Measurements from ENCODE around the gene TNFRSF13B.
"Not testable (repeated sequence)": the region's sequence is repeated elsewhere in the genome, so short reads cannot be mapped to it uniquely, and the experiment has no call there.

Gene TNFRSF13B

DNA sequence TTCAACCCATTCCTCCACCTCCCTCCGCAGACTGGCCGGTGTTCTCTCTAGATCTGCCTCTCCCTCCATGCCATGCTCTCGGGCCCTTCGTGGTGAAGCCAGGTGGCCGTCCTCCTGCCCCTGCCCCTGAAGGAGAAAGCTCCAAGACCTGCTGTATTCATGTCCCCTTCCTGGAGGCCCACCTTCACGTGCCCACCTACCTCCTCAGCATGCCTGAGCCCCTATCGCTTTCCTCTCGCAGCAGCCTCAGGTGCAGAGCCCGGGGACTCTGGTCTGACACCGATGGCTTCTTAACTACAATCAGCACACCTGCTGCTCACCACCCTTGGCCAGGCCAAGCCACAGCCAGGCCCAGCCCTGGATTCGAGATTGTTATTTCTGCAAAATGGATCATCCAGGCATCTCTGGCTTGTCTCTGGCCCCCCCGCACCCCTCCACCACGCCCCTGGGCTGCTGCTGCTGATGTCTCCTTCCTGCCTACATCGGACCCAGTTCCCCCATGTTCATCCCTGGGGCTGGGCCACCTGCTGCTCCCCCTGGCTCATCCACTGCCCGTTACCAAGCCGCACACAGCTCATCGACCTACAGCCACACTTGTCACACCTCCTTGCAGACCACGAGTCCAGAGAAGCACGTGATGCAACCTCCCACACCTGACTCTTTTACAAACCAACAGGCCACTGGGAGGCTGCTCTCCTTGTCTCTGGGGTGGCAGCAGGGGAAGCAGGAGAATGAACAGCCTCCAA, 32.5 kb upstream of the TNFRSF13B start:
- no peak for DNase-seq (ENCODE audit: low spot score)

DNA sequence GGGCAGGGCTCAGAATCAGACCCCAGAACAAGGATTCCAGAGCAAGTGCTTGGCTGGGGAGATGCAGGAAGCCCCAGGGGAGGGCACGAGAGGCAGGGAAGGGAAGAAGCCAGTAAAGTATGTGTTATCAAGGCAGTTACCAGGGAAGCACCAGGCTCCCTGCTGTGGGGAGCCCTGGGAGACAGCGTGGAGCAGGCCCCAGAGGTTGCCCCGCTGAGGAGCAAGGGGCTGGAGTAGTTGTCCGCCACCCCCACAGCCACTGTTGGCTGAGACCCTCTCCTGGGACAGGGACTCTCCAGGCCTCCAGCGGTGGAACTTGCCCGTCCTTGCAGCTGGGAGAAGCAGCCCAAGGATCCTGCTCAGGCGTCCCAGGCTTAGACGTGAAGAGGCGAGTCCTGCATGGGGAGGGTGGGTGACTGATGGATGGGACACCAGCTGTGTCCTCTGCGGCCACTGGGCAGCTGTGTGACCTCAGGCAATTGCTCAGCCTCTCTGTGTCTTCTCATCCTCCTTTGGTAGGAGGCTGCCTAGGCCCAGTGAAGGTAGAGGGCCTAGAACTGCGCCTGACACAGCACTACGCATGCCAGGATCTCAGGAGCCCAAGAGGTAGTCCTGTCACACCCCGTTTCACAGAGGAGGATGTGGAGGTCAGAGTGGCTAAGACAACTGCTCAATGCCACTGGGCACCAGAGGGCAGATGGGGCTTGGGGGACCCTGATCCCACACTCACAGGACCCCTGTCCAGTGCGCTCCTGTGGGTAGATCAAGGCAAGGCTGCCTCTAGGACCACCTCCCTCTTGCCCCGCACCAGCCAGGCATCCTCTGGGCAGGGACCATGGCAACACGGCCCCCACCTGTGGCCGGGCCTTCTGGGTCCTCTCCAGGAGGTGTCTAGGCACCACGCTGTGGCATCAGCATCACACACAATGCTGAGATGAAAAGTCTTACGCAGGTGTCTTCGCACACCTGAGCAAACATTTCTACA, 31.1 kb upstream of the TNFRSF13B start:
- DNase-seq (ENCODE audit: low spot score) = not testable (repeated sequence)

More for the DNA sequence above, 32.5 kb upstream of the TNFRSF13B start:
- TF ChIP-seq, protein P1, sequence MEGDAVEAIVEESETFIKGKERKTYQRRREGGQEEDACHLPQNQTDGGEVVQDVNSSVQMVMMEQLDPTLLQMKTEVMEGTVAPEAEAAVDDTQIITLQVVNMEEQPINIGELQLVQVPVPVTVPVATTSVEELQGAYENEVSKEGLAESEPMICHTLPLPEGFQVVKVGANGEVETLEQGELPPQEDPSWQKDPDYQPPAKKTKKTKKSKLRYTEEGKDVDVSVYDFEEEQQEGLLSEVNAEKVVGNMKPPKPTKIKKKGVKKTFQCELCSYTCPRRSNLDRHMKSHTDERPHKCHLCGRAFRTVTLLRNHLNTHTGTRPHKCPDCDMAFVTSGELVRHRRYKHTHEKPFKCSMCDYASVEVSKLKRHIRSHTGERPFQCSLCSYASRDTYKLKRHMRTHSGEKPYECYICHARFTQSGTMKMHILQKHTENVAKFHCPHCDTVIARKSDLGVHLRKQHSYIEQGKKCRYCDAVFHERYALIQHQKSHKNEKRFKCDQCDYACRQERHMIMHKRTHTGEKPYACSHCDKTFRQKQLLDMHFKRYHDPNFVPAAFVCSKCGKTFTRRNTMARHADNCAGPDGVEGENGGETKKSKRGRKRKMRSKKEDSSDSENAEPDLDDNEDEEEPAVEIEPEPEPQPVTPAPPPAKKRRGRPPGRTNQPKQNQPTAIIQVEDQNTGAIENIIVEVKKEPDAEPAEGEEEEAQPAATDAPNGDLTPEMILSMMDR (IDR thresholded peaks at IDR 0.05; ENCODE audit: extremely low read depth, missing control alignments) = no peak

DNA sequence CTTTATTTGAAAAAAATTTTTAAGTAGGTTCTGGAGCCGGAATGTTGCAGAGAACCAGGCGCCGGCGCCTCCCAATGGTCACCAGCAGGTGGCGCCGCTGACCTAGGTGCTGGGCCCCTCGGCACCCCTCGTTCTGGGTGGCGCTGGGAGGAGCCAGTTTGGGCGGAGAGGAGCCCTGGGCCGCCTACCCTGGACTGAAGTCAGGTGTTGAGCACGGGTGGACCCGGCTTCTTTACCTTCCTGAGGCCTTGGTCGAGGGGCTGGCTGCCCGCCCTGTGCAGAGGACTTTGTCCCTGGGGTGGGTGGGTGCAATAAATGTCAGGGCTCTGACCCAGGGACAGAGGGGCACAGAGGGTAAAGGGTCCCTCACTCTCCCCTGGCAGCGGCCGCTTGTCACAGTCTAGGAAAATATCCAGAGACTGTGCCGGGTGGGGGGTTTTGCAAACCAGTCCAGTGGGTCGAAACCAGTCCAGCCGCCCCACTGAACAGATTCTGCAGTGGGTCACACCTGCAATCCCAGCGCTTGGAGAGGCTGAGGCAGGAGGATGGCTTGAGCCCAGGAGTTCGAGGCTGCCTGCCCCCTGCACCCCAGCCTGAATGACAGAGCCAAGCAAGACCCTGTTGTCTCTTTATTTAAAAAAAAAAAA, 30.1 kb upstream of the TNFRSF13B start:
- TF ChIP-seq, protein P1 (IDR thresholded peaks at IDR 0.05; ENCODE audit: extremely low read depth, missing control alignments) = peak; percentile 92
- DNase-seq (ENCODE audit: low spot score) = peak; percentile 87

DNA sequence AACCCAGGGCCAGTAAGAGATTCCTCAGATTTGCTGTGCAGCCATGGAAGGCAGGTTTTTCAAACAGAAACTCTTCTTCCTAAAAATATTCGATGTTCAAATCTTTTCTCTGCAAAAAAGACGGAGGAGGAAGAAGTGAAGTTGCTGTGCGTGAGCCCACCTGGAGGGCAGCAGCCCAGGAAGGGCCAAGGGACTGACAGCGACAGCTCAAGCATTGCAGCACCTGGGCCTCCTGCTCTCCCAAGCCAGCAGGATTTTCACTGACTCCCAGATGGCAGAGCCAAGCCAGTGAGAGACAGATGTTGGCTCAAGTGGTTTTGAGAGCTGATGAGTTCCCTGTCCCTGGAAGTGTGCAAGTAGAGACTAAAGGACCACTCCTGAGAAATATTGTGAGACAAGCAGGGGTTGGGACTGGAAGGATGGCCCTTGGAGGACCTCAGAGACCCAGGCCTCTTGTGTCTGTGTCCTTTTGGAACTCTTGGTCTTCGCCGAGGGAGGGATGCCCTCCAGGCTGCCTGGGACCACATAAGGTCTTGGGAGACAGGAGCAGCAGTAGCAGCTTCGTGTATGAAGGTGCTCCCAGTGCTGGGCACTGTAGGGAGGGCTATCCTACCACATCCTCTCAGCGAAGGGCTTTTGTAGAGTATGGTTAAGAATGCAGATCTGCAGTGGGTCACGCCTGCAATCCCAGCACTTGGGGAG, 29.3 kb upstream of the TNFRSF13B start:
- no peak for DNase-seq (ENCODE audit: low spot score)
- TF ChIP-seq, protein P1 (IDR thresholded peaks at IDR 0.05; ENCODE audit: extremely low read depth, missing control alignments) = no peak

DNA sequence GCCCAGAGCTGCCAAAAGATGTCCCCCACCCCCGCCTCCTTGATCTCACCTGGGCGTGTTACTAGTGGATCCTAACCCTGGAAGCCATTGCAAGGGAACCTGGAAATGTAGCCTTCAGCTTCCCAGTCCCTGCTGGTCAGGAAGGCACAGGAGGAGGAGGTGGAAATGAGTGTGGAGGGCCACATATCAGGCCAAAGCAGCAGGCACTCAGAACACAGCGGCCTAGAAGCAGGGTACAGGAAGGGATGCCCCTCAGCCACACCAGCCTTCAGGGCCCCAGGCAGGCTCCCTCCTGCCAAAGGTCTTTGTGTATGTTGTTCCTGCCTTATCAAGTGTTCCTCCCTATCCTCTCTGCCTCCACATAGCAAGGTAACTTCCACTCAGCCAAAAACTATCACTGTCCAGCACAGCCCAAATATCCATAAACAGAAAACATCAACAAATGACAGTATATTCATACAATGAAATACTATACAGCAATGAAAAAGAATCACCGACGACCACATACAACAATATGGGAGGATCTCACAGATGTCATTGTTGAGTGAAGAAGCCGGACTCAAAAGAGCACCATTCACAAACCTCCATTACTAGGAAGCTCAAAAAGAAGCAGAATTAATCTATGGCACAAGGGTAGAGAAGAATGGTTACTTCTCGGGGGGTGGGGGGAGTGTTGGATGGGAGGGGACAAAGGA, 28.2 kb upstream of the TNFRSF13B start:
- TF ChIP-seq, protein P1 (IDR thresholded peaks at IDR 0.05; ENCODE audit: extremely low read depth, missing control alignments) = no peak

DNA sequence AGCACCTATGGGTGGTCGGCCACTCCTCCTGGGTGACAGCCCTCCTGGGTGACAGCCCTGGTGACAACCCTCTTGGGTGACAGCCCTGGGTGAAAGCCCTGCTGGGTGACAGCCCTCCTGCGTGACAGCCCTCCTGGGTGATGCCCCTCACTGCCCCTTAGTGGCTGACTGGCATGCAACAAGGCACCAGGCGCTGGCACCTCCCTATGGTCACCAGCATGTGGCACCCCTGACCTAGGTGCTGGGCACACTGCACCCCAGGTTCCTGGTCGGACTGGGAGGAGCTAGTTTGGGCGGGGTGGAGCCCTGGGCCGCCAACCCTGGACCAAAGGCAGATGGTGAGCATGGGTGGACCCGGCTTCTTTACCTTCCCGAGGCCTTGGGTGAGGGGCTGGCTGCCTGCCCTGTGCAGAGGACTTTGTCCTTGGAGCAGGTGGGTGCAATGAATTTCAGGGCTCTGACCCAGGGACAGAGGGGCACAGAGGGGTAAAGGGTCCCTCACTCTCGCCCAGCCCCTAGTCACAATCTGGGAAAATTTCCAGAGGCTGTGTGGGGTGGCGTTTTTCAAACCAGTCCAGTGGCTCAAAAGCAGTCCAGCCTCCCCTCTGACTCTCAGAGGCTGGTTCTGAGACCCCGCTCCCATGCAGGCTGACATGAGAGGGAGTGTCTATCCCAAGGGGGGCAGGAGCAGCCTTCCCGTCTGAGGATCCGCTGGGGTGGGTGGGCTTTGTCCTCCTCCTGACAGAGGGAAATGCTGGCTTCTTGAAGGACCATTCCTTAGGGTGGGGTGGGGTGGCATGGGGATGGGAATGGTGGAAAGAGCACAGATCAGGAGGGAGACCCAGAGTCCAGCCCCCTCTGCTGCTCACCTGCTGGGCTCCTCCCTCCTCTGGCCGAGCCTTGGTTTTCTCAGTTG, 25.9 kb upstream of the TNFRSF13B start:
- TF ChIP-seq, protein P1 (IDR thresholded peaks at IDR 0.05; ENCODE audit: extremely low read depth, missing control alignments) = no peak
- DNase-seq (ENCODE audit: low spot score) = no peak

More for the DNA sequence above, 28.2 kb upstream of the TNFRSF13B start:
- no peak for DNase-seq (ENCODE audit: low spot score)

DNA sequence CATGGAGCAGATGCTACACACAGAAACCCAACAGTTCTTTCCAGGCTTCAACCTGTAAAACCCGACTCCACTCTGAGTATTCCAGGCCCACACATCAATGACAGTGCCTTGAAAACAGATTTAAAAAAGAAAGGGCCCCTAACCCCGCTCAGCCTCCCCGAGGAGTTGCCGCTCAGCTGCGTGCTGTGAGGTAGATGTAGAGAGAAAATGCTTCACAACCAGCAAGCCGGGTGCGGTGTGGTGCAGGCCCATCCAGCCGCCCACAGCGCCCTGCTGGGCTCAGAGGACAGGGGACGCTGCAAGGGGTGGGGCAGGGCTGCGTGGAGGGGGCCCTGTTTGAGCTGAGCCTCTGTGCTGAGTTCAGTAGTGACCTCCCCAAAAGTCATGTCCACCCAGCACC, 24.8 kb upstream of the TNFRSF13B start:
- not testable (repeated sequence) for DNase-seq (ENCODE audit: low spot score)
